A549 (cell line): ENCODE results near the gene SRL.

Source experiments
- CTCF ChIP-seq: fragments of >200 bp; sonication (Bioruptor Twin); formaldehyde crosslinking; IDR thresholded peaks from 3 replicates; pipeline ENCODE4 v1.5.1; 2016
- HDAC2 ChIP-seq: fragments of 200-600 bp; sonication (generic); IDR thresholded peaks from 2 replicates; pipeline ENCODE4 v1.6.1; 2016
- KDM1A ChIP-seq: fragments of 200-600 bp; sonication (generic); IDR thresholded peaks from 2 replicates; pipeline ENCODE4 v1.6.1; 2016; ENCODE audit warnings: low read depth, mild to moderate bottlenecking
- POLR2A ChIP-seq: IDR thresholded peaks from 2 replicates; pipeline ENCODE4 v1.6.1; 2012; ENCODE audit warnings: mild to moderate bottlenecking, low read length
- RFX5 ChIP-seq: fragments of 450-650 bp; IDR thresholded peaks from 2 replicates; pipeline ENCODE4 v1.7.1; 2014; ENCODE audit warnings: antibody characterized with exemption, mild to moderate bottlenecking, moderate library complexity
- SMC3 ChIP-seq: fragments of >200 bp; sonication (Bioruptor Twin); formaldehyde crosslinking; IDR thresholded peaks from 3 replicates; pipeline ENCODE4 v1.6.1; 2018; ENCODE audit warnings: inconsistent platforms
- TF ChIP-seq, protein P1 (sequence below): fragments of 250-450 bp; sonication (Bioruptor Pico); IDR thresholded peaks from 2 replicates; pipeline ENCODE4 v1.5.0; 2021; ENCODE audit warnings: mild to moderate bottlenecking, moderate library complexity, borderline replicate concordance

- no peak for TF ChIP-seq CTCF
- no peak for TF ChIP-seq KDM1A
- TF ChIP-seq HDAC2, result no peak
- TF ChIP-seq, protein P1, sequence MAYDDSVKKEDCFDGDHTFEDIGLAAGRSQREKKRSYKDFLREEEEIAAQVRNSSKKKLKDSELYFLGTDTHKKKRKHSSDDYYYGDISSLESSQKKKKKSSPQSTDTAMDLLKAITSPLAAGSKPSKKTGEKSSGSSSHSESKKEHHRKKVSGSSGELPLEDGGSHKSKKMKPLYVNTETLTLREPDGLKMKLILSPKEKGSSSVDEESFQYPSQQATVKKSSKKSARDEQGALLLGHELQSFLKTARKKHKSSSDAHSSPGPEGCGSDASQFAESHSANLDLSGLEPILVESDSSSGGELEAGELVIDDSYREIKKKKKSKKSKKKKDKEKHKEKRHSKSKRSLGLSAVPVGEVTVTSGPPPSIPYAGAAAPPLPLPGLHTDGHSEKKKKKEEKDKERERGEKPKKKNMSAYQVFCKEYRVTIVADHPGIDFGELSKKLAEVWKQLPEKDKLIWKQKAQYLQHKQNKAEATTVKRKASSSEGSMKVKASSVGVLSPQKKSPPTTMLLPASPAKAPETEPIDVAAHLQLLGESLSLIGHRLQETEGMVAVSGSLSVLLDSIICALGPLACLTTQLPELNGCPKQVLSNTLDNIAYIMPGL, result no peak
- no peak for TF ChIP-seq POLR2A
- no peak for TF ChIP-seq SMC3
- TF ChIP-seq RFX5, result no peak
Measured at GRCh38 chr16:4232541-4233386, 9.1 kb downstream of the SRL start.
